ENCODE results near the gene MYBBP1A. TPM values are rescaled to one million over a fixed set of nuclear protein-coding genes. Genes with fewer than 3 reads are reported as not detected.

MYBBP1A gene
- total RNA-seq, 1 experiment from 2014 or later = 177 TPM

Other genes with a start within 250 kb of the MYBBP1A start
- 28.8 and 35.5 TPM in 2 replicates for gene UBE2G1, start 188.7 kb downstream of the MYBBP1A start, total RNA-seq (2014; rRNA removed; shearing (Covaris generic))
- gene SPNS3, start 121.4 kb downstream of the MYBBP1A start, total RNA-seq (2014; rRNA removed; shearing (Covaris generic)) = 4.0 and 4.7 TPM in 2 replicates
- gene SPNS2, start 56.5 kb downstream of the MYBBP1A start, total RNA-seq (2014; rRNA removed; shearing (Covaris generic)) = 172 and 193 TPM in 2 replicates
- 4.8 and 7.0 TPM in 2 replicates for gene GGT6, start 5.2 kb upstream of the MYBBP1A start, total RNA-seq (2014; rRNA removed; shearing (Covaris generic))
- not detected in 2 replicates for gene SMTNL2, start 29.1 kb upstream of the MYBBP1A start, total RNA-seq (2014; rRNA removed; shearing (Covaris generic))
- 0.13 TPM in 1 of 2 replicates, not detected in the other for gene ALOX15, start 86.3 kb upstream of the MYBBP1A start, total RNA-seq (2014; rRNA removed; shearing (Covaris generic))
- 23.7 and 29.3 TPM in 2 replicates for gene PELP1, start 148.8 kb upstream of the MYBBP1A start, total RNA-seq (2014; rRNA removed; shearing (Covaris generic))
- gene ARRB2, start 155.2 kb upstream of the MYBBP1A start, total RNA-seq (2014; rRNA removed; shearing (Covaris generic)) = 30.4 and 32.3 TPM in 2 replicates
- gene MED11, start 176.0 kb upstream of the MYBBP1A start, total RNA-seq (2014; rRNA removed; shearing (Covaris generic)) = 27.8 and 35.0 TPM in 2 replicates
- gene ZMYND15, start 184.4 kb upstream of the MYBBP1A start, total RNA-seq (2014; rRNA removed; shearing (Covaris generic)) = 0.18 and 0.86 TPM in 2 replicates
- 11.5 and 12.7 TPM in 2 replicates for gene CXCL16, start 184.5 kb upstream of the MYBBP1A start, total RNA-seq (2014; rRNA removed; shearing (Covaris generic))
- 0.44 and 0.61 TPM in 2 replicates for gene TM4SF5, start 216.5 kb upstream of the MYBBP1A start, total RNA-seq (2014; rRNA removed; shearing (Covaris generic))
- gene VMO1, start 231.0 kb upstream of the MYBBP1A start, total RNA-seq (2014; rRNA removed; shearing (Covaris generic)) = 0.58 TPM in 1 of 2 replicates, not detected in the other
- not detected in 2 replicates for gene GLTPD2, start 233.6 kb upstream of the MYBBP1A start, total RNA-seq (2014; rRNA removed; shearing (Covaris generic))
- gene PSMB6, start 240.8 kb upstream of the MYBBP1A start, total RNA-seq (2014; rRNA removed; shearing (Covaris generic)) = 242 and 261 TPM in 2 replicates

Measured in HT-29 (cell line).